ENCODE results near the gene OR2A5.
"Not testable (repeated sequence)": the region's sequence is repeated elsewhere in the genome, so short reads cannot be mapped to it uniquely, and the experiment has no call there.

The OR2A5 gene

GRCh38 chr7:144036302-144036885 lies 12.4 kb upstream of the OR2A5 start:
- no peak for DNase-seq

DNA sequence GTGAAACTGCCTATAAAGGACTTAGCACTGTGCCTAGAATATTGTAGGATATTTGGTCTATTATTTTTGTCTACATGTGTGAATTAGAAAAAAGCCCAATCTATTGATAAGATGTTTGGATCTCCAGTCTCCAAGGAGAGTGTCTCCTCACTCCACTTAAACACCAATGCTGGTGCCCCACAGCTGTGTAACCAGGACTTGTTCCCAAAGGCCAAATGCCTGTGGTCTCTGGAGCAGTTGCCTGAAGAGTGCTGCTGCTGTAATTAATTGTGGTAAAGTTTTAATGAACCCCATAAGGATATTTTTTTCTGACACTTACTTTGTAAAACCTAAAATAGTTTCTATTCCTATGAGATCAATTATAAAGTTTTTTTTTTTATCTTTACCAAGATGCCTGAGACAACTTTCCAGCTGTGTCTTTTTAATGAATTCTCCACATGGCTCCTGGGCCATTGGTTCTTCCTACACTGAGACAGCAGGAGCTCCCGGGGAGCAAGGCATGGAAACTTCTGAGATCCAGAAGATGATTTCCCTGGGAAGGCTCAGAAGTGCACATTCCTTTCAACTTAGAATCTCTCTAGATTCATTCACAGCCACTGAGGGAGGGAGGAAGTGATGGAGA lies 11.2 kb upstream of the OR2A5 start:
- no peak for DNase-seq

DNA sequence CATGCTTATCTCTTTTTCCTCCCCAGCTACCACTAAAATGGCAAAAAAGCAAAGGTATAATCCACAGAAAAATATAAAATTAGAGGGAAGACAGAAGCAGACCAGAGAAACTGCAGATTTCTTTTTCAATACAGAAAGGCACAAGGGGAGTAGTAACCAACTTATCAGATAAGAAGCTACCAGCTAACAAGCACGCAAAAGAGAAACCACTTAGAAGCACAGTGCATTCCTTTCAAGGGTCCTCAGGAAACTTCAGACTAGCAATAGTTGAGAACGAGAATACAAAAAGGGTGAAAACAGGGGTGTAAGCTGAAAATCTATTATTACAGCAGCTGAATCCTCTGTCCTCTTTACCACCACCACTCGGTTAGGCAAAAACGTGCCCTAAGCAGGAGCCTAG lies 9.9 kb upstream of the OR2A5 start:
- no peak for DNase-seq

DNA sequence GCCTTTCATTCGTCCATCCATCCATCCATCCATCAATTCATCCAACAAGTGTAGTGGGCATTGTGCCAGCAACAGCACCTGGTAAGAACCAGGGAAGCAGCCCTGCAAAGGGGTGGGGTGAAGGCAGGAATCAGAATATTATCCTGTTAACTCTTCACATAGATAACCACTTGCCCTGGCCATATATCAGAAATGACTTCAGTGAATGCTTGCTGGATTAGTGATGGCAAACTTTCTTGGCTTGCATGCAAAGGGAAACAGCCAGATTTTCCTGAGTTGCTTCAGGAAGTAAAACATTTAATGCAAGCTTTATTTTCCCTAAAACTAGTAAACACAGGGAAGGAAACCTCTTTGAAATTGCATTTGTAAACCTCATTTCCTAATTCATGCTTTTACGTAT lies 743 bp downstream of the OR2A5 start:
- DNase-seq = no peak

GRCh38 chr7:144050093-144050492 lies 1.3 kb downstream of the OR2A5 start:
- no peak for DNase-seq

GRCh38 chr7:144050884-144051283 lies 2.1 kb downstream of the OR2A5 start:
- not testable (repeated sequence) for DNase-seq

DNA sequence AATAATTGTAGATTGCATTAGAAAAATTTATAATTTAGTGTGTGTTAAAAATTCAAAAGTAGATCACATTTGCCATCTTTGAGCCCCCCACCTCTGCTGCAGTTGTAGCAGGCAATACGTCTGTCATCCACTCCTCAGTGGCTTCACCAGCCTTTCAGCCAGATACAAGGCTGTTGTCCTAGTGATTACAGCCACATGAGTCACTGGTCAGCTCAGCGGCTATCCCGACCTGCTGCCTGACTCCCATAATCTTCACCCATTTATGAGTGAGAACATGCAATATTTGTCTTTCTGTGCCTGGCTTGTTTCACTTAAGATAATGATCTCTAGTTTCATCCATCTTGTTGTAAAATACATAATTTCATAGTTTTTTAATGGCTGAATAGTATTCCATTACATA lies 9.2 kb downstream of the OR2A5 start:
- DNase-seq = no peak

- DNase-seq = no peak
Measured at GRCh38 chr7:144063710-144064109, 15.0 kb downstream of the OR2A5 start.

DNA sequence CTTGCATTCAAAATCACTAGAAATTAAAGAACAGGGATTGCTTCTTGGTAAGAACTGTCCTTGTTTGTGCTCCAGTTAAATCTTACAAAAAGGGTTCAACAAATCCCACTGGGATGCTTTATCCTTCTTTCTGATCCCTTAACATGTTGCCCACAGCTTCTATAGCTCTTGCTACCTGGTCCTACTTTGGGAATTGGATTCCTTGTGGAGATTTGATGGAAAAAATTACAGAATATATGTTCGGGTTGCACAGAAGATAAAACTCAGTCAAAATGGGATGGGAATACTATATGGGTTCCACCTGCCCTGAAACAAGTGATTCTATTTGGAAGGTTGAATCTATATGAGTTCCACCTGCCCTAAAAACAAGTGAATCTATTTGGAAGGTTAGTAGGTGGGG lies 20.8 kb downstream of the OR2A5 start, which contains the start of gene OR2A25:
OR2A25 (plus strand) TSS at position 301 of the 400 bp plus-strand sequence. CDS start 4,409 bp downstream, outside the sequence.
- DNase-seq = no peak

- no peak for DNase-seq
Measured at GRCh38 chr7:144069953-144070352, 21.2 kb downstream of the OR2A5 start.

GRCh38 chr7:144074374-144074773 lies 25.6 kb downstream of the OR2A5 start:
- DNase-seq = no peak

DNA sequence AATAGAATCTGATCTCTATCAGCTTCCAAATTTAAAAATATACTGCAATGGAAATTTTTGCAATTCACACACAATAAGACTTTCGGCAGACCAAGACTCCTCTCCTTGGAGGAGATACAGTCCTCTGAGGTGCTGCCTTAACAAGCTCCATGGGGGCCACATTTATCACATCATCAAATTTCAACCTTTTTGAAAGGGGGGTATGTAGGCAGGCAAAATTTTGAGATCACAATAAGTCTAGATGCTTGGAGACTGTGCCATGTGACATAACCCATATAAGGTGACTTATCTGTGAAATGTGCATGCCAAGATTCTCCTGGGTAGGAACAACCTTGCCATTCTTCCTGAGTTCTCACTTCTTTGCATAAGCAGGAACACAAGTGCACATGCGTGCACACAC lies 37.2 kb downstream of the OR2A5 start, which contains the start of gene OR2A12:
OR2A12 (plus strand) TSS at position 301 of the 400 bp plus-strand sequence. CDS start 8,830 bp downstream, outside the sequence.
- no peak for DNase-seq

DNA sequence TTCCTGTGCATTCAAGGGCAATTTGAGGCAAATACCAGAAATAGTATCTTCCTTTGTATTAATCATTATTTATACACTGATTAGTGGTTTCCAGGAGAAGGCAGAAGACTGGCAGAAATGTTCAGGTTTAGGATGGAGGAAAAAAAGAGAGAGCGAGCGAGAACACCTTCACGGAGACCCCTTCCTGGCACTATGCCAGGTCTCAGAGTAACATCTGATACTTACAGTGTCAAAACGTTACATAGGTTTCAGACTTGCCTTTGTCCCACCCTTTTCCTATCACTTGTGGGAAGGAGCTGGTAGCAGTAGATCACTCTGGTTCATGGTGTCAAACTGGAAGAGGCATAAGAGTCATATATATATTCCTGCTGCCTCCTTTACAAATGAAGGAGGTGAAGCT lies 38.0 kb downstream of the OR2A5 start:
- DNase-seq = no peak

GRCh38 chr7:144087230-144087629 lies 38.5 kb downstream of the OR2A5 start:
- DNase-seq = no peak

- DNase-seq = no peak
Measured at GRCh38 chr7:144090667-144091066, 41.9 kb downstream of the OR2A5 start.

GRCh38 chr7:144098776-144099175 lies 50.0 kb downstream of the OR2A5 start:
- no peak for DNase-seq

DNA sequence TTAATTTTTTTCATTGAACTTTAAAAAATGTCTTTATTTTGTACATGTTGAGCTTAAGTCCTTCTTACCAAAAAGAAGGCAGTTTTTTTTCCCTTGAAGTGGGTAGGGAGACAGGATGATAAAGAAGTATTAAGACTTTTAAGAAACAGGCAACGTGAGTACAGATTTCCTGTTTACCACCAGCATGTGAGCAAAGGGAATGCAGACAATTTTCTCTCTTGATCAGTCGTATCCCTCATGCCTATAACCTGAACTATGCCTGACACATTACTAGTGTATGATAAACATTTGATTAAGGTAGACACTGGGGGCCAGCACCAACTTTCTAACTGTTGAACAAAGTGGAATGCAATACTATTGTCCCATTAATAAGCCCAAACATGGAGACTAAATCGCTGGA lies 51.9 kb downstream of the OR2A5 start:
- DNase-seq = no peak

- DNase-seq = no peak
Measured at GRCh38 chr7:144102041-144102440, 53.3 kb downstream of the OR2A5 start.

DNA sequence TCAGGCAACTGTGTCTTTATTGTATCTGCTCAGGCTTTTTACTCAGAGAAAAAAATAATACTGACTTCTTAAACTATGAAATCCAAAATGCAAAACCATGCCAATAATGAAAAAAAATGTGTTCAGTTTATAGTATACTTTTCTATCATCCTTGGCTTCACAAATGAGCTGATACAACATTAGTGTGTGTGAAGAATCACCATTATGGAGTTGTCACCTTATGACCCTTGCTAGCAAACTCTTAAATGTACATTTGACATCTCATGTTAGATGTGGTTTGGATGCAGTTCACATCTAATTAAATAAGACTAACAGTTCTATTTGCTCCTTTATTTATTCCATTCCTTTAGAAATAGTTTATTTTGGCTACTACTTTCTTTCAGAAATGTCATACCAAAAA lies 56.5 kb downstream of the OR2A5 start:
- no peak for DNase-seq
